HG02610 (cell line): ENCODE data around the gene ACTL6A.

Source experiments
- ATAC-seq: cut with Tn5 transposase; IDR thresholded peaks from one replicate; pipeline ENCODE4 v1.9.1; 2021; ENCODE audit warnings: mild to moderate bottlenecking, moderate library complexity; ENCODE audit not compliant: unreplicated experiment

Gene ACTL6A

DNA sequence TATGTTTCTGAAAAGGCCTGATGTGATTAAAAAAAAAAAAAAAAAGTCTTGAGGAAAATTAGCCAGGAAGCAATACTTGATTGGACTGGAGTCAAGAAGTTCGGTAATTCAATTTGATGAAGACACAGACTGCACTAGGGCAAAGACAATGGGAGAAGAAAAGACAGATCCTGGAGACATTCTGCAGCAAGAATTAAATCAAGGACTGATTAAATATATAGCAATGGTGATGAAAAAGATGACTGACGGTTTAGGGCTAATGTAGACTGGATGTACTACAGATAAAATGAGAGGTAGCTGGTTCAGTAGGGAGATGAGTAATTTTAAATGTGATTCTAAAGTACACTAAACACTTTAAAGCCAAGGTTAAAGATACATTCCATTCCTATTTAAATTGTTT, 27.9 kb downstream of the ACTL6A start:
- no peak for ATAC-seq

DNA sequence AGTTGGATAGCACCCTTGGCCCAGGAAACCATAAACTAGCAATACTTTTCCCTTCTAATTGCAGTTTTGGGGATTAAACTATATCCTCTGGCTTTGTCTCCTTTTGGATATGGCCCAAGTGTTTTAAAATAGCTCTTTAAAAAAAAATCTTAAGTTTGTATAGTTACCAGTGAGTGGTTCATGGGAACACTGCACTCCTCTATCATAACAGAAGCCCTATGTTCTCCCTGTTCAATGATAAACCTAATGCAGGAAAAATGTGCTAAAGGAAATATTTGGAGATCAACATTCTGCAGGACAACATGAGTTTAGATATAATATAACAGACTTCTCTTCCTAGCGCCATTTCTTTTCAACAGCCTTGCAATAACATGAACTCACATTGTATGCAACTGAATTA, 28.6 kb downstream of the ACTL6A start:
- ATAC-seq: no peak

GRCh38 chr3:179599531-179599930, 36.8 kb downstream of the ACTL6A start:
- no peak for ATAC-seq

GRCh38 chr3:179603321-179603720, 40.6 kb downstream of the ACTL6A start:
- no peak for ATAC-seq

- no peak for ATAC-seq
Observed at GRCh38 chr3:179603831-179604230, 41.1 kb downstream of the ACTL6A start.

DNA sequence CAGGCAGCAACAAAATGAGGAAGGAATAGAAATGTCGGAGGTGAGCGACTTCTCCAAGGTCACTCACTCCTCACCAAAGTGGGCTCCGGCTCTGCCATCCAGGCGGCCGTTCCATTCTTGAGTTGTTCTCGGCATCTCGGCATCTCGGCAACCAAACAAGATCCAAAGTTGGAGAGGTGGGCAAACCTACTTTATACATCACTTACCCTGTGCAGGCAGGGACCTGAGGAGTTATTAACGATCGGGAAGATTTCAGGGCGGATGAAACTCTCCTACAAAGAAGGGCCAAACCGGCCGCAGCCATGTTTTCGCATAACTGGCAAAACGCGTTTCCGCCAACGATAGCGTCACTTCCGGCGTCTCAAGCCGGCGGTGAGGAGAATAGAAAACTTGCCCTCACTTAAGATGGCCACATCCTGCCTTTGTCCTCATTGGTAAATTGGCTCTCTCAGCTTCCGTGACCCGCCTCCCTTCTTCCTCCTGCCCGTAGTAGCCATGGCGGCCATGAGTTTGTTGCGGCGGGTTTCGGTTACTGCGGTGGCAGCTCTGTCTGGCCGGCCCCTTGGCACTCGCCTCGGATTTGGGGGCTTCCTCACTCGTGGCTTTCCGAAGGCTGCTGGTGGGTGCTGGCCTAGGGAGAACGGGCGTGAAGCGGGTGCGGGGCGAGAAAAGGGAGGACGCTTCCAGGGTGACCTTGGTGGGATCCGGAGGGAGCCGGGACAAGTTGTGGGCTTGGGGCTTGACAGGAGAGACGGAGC, 41.8 kb downstream of the ACTL6A start, which contains the start of the genes MRPL47 and NDUFB5:
Gene MRPL47 (minus strand): TSS at position 318 of the 758 bp plus-strand sequence. CDS start 14 bp downstream, at position 304.
Gene NDUFB5 (plus strand): TSS at position 474 of the 758 bp plus-strand sequence. CDS start 22 bp downstream, at position 496.
- ATAC-seq: peak; percentile 95

DNA sequence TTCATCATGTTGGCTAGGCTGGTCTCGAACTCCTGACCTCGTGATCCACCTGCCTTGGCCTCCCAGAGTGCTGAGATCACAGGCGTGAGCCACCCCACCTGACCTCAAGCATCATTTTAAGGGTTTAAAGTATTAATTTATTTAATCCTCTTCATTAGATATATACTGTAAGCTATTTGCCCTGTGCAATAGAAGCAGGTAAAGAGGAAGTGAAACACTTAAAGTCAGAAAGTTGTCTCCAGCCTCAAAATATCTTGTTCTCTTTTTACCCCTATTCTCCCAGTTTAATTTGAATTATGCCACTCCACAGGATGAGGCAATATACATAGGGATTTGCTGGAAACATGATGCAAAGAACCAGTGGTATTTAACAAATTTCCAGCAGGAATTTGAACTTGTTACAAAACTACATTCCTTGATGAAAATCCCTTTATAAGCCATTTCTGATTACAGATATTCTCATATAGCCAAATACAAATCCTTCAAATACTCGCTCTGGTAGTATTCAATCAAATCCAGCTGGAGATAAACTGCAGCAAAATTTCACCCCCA, 43.9 kb downstream of the ACTL6A start:
- ATAC-seq: no peak

DNA sequence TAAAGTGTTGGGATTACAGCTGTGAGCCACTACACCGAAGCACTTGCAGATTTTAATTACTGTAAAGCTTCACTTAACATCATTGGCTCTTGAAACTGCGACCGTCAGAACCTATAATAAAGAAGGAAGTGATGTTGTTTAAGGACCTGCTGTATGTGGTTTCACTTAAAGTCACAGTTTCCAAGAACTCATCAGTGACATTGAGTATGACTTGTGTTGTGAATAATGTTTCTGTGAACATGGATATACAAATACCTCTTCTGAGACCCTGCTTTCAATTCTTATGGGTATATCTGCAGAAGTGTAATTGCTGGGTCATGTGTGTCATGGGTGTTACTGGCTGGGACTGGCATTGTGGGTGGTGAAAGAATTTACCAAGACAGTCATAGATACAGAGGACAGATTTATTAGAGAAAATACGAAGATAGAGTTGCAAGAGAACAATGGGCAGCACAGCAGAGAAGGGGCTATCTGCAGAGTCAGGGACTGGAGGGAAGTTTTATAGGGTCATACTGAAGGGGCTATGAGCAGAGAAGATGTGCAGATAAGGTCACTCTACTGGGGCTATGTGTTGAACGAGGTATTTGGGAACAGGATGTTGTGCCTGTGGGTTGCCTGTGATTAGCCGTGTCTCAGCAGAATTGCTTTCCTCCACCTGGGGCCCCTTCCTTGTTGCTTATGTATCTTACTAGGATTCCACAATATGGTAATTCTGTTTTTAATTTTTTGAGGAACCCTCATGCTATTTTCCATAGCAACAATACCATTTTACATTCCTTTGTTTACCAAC, 46.4 kb downstream of the ACTL6A start:
- ATAC-seq: peak; percentile 62

DNA sequence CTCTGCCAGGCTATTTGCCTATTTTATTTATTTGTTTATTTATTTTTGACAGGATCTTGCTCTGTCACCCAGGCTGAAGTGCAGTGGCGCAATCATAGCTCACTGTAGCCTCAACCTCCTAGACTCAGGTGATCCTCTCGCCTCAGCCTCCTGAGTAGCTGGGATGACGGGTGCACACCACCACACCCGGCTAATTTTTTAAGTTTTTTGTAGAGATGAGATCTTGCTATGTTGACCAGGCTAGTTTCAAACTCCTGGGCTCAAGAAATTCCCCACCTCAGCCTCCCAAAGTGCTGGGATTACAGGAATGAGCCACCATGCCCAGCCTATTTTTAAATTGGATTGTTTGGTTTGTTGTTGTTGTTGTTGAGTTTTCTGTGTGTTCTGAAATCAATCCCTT, 47.3 kb downstream of the ACTL6A start:
- ATAC-seq: no peak

- ATAC-seq: no peak
Observed at GRCh38 chr3:179613807-179614206, 51.1 kb downstream of the ACTL6A start.

- no peak for ATAC-seq
Observed at GRCh38 chr3:179615458-179616173, 52.9 kb downstream of the ACTL6A start.

DNA sequence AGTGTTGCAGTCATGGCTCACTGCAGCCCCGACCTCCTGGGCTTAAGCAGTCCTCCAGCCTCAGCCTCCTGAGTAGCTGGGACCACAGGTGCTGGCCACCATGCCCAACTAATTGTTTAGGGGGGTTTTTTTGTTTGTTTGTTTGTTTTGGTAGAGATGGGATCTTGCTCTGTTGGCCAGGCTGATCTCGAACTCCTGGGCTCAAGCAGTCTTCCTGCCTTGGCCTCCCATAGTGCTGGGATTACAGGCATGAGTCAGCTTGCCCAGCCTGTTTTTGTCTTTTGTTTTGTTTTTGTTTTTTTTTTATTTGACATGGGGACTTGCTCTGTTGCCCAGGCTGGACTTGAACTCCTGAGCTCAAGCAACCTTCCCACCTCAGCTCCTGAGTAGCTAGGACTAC, 59.3 kb downstream of the ACTL6A start:
- no peak for ATAC-seq

DNA sequence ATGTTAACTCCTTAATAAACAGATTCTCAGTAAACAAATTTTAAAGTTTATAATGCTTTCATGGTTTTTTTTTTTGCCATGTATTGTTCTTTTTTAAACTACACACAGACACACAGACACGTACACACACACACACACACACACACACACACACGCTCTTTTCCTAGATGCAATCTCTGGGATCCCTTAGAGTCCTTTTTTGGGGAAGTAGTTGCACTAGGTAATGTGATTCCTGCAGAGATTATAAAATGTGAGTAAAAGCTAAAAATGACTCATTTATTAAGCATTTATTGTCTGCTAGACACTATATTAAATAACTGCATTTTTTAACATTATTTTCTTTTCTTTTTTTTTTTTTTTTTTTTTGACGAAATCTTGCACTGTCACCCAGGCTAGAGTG, 61.7 kb downstream of the ACTL6A start:
- no peak for ATAC-seq

DNA sequence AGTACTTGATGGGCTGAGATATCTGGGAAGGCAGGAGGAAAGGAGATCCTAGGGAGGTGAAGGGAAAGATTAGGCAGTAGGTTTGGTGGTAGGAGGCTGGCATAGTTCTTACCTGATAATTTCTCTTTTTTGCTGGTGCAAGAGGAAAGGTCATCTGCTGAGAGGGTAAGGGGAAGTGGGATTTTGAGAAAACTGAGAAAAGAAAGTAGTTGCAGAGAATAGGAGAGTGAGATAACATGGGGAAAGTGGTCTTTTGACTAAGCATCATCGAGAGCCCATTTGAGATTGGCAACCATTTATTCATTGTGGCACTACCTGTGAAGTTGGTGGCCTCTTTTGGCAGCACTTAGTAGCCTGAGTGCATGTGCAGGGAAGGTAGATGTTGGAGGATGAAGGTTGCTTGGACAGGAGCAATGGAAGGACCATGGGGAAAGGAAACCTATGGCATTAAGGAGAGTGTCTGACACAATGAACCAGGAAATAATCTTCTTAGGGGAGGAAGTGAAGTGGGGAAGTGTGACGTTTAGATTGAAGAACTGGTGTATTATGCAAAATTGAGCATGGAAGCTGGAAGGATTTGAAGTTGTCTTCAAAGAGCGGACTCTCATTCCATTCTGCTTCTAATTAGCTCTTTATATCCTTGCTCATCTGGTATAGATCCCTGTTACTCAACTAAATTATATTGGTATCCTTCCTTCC, 68.2 kb downstream of the ACTL6A start:
- ATAC-seq: no peak
